Mesodermal cell (in vitro differentiated cells): ENCODE data around the gene TNS3.
A peak's percentile ranks its signal among the peaks of the same experiment; 100 is the strongest.

Source experiments
- H3K27ac ChIP-seq: 2 replicates; pipeline ENCODE4 v1.7.0; 2013; ENCODE audit warnings: mild to moderate bottlenecking, low read depth, low read length, moderate library complexity; ENCODE audit not compliant: severe bottlenecking
- H3K36me3 ChIP-seq: 2 replicates; pipeline ENCODE4 v1.7.1; 2013; ENCODE audit warnings: mild to moderate bottlenecking, low read length, moderate library complexity; ENCODE audit not compliant: control insufficient read depth, insufficient read depth
- H3K4me1 ChIP-seq: one replicate; pipeline ENCODE4 v1.7.1; 2013; ENCODE audit warnings: mild to moderate bottlenecking, low read length; ENCODE audit not compliant: insufficient read depth, control insufficient read depth, poor library complexity, severe bottlenecking
- H3K4me3 ChIP-seq: 2 replicates; pipeline ENCODE4 v1.7.0; 2013; ENCODE audit warnings: low read length, control low read depth, mild to moderate bottlenecking; ENCODE audit not compliant: insufficient read depth, poor library complexity, severe bottlenecking; ENCODE audit errors: extremely low read depth
- H3K9me3 ChIP-seq: 2 replicates; pipeline ENCODE4 v1.7.1; 2013; ENCODE audit warnings: mild to moderate bottlenecking, low read length, moderate library complexity; ENCODE audit not compliant: control insufficient read depth
- WGBS, 2 experiments: methylation state at CpG; one replicate each; pipeline ENCODE4 v1.1.5; 2013; ENCODE audit warnings: missing lambda C conversion rate in 2 of 2; ENCODE audit not compliant: insufficient coverage in 2 of 2; 5-methylcytosine and 5-hydroxymethylcytosine counted together

Gene TNS3

DNA sequence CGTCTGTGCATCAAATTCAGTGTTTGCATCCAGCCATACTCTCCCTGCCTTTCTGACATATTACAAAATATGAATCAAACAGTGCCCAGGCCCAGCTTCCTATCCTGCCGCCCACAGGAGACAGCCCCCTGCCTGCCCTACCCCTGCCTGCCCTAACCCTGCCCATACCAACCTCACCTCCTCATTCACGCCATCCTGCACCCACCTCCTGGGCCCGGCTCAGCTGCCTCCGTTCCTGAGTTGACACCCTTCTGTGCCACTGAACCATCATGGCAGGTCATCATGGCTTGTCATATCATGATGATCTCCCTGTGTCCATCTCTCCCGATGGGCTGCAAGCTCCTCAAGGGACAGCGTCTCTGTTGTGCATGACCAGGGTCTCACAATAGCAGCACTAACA is 72.3 kb downstream of the TNS3 start:
- 85 to 88% methylated on average over 7 of the region's 7 CpGs for WGBS, 2 experiments
- no peak overlapping the region for H3K27ac ChIP-seq
- no peak overlapping the region for H3K4me3 ChIP-seq
- peaks cover 54% of the 10 kb centered on the region for H3K4me1 ChIP-seq
- H3K36me3 ChIP-seq, result peaks cover 29% of the 10 kb centered on the region
- H3K9me3 ChIP-seq, result peaks cover 8% of the 10 kb centered on the region

DNA sequence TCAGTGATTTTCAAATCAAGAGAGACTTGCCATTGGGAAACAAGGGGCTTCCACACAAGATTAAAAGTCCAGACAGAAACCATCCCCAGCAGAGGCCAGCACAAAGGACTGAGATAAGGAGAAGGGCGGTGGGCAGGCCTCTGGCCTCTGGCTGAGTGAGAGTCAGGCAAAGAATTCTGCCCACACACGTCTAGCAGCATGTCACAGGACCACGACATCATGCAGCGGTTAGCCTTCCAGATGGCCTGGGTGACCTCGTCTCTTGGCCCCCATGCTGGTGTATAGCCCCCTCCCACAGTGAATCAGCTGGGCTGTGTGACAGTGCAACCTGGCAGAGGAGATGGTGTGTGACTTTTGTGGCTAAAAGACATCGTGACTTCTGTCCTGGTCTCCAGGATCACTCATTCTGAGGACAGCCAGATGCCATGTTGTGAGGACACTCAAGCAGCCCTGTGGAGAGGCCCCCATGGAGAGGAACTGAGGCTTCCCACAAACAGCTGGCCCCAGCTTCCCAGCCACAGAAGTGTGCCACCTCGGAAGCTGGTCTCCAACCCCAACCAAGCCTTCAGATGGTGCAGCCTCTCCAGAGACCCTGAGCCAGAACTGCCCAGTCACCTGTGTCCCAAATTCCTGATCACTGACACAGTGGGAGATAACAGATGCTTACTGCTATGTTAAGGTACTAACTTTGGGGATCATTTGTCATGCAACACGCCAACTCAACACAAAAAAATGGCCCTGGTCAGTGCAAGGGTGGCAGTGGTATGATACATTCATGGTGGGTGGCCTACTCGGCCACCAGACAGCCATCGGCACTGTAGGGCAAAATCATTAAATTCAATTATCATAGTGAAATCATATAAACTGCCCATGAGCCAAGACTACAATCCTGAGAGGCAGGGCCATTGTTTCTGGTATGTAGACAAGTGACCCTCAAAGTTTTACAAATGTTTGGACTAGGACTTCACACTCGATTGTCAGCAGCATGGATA is 73.2 kb downstream of the TNS3 start:
- peaks cover 8% of the 10 kb centered on the region for H3K9me3 ChIP-seq
- WGBS, 2 experiments, result 74 to 78% methylated on average over 7 to 9 of the region's 11 CpGs
- H3K4me1 ChIP-seq, result peaks cover 45% of the 10 kb centered on the region
- no peak overlapping the region for H3K4me3 ChIP-seq
- H3K36me3 ChIP-seq, result peaks cover 35% of the 10 kb centered on the region
- peak overlapping the region; percentile 69 for H3K27ac ChIP-seq

DNA sequence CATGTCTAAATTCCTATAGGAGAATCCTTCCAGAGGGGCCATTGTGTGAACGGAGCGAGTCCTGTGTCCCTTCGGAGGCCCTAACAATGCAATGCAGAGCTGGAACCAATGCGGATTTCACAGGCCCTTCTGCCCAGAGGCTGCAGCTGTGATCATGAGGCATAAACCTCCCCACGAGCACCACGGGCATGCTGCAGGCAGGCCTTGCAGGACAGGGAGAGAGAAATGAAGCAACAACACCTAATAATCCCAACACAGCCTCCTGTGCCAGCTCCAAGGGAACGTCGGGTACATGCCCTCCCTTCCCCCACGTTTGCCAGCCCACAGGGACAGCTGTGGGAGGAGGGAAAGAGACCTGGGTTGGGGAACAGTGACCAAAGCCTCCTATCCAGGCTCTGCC is 74.4 kb downstream of the TNS3 start:
- 75 to 82% methylated on average over 4 to 5 of the region's 9 CpGs for WGBS, 2 experiments
- no peak overlapping the region for H3K4me3 ChIP-seq
- H3K36me3 ChIP-seq, result peaks cover 35% of the 10 kb centered on the region
- peaks cover 8% of the 10 kb centered on the region for H3K9me3 ChIP-seq
- H3K27ac ChIP-seq, result peak overlapping the region; percentile 69
- peaks cover 45% of the 10 kb centered on the region for H3K4me1 ChIP-seq

DNA sequence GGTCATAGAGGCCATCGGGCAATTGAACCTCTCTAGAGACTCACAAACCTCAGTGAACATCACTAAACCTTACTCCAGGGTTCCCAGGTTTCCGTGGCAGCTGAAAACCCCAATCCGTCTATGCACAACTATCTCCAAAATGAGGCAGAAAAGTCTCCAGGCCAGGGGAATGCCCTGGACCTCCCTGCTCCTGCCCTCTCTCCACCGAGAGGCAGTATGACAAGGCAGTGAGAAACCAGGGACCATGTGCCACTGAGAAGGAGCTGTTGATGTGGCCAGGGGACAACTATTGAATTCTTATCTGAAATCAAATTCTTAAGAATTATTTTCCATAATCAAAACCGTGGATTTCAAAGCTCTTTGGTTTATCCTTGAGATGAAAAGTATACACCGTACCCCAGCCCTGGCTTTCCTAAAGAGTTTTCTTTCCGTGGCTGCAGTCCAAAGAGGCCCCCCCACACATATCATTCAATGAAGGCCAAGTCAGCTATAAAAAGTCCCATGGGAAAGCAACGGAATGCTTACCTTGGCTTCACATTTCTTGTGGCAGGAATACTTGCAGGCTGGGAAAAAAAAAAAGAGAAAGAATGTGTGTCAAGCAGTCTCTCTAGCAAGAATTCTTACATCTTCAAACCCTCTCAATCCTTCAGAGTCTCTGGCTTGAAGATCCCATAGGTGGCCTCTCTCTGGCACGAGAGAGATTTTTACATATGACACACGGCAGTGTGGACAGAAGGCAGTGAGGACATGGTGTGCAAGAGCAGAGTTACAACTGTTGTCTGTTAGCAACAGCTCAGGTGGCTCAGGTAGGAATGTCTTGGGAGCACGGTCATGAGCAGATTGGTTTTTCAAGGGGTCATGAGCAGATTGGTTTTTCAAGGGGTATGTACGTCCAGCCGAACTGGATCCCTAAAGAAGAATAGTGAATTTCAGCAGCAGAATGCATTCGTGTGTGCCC is 75.2 kb downstream of the TNS3 start:
- Histone ChIP-seq H3K4me3 (no peak overlapping the region), H3K9me3 (peaks cover 8% of the 10 kb centered on the region), H3K4me1 (peaks cover 45% of the 10 kb centered on the region), H3K36me3 (peaks cover 32% of the 10 kb centered on the region), H3K27ac (peak overlapping the region; percentile 69)
- 94 to 96% methylated on average over 9 to 12 of the region's 14 CpGs for WGBS, 2 experiments

DNA sequence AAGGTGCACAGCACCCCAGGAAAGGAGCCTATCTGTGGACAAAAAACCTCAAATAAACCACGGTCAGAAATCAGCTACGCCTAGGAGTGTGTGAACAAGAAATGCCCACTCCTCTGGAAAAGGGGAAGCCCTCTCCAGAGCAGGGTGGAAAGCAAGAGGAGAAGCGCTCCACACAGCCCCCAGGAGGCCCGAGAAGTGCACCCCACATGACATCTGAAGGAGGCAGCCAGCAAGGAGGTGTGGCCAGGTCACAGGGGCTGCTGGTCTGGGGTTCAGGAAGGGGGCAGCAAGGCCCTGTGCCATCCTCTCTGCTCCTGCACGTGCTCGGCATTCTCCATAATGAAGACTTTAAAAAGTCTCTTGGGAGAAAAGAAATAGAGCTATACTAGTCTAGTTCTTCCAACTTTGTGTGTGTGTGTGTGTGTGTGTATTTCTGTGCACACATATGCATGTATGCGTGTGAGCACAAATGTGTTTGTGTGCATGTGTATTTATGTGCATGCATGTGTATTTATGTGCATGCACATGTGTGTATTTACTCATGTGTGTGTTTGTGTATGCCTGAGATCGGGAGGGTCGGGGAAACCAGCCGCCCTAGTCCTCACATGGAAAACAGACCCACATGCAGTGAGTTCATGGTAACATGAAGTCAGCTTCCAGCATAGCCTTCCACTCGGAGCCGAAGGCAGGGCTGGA is 76.5 kb downstream of the TNS3 start:
- Histone ChIP-seq H3K27ac (no peak overlapping the region), H3K9me3 (peaks cover 8% of the 10 kb centered on the region), H3K4me3 (no peak overlapping the region), H3K4me1 (peaks cover 55% of the 10 kb centered on the region), H3K36me3 (peaks cover 28% of the 10 kb centered on the region)
- 91 to 95% methylated on average over 9 to 11 of the region's 12 CpGs for WGBS, 2 experiments

DNA sequence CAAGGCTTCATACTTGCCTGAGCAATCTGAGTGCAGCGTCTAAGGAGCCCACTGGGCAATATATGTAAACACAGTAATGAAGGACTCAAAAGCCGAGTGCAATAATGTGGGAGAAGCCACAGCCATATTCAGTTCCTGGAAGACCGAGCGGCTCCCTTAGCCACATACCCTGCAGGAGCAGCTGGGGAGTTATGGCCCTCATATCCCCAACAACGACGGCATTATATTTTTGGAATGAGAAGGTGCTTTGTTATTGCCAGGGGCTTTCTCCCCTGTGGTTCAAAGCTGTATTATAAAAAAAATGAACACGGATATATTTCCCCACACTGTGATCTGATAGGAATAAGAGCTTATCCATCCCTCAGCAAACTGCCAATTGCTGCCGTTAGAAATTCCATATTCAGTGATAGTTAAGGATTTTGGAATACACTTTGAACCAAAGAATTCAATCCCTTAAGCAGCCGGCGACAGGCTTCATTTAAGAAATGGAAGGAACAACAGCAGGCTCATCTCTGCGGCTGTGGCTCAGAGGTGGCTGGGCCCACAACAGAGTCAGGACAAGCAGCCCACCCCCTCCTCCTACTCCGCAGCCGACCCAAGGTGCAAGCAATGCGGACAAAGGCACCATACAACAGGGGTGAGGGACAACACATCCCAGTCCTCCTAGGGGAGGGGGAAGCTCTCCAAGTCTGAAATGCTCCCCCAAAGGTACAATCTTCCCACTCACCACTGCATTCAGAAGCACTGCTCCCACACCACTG is 77.2 kb downstream of the TNS3 start:
- Histone ChIP-seq H3K4me3 (no peak overlapping the region), H3K36me3 (peaks cover 31% of the 10 kb centered on the region), H3K9me3 (peaks cover 8% of the 10 kb centered on the region), H3K27ac (no peak overlapping the region), H3K4me1 (peaks cover 50% of the 10 kb centered on the region)
- 85 to 96% methylated on average over 6 to 7 of the region's 14 CpGs for WGBS, 2 experiments

DNA sequence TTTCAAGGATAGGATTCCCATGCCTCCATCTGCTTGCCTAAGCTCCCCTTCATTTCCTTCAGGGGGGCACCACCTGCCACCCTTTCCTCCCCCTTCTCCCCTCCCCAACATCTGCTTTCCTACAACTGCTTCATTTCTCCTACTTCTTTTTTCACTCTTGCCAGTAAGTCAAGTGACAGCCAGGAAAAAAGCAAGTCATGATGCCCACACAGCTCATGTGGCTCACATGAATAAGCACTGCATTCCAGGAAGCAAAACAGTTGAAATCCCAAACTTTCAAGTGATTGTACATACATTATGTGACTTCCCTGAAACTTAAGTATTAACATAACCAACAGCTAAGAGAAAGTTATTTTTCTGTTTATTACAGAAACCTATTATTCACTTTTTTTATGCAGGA is 78.6 kb downstream of the TNS3 start:
- H3K27ac ChIP-seq, result no peak overlapping the region
- H3K4me1 ChIP-seq, result peaks cover 49% of the 10 kb centered on the region
- peaks cover 21% of the 10 kb centered on the region for H3K36me3 ChIP-seq
- no peaks in the 10 kb centered on the region for H3K9me3 ChIP-seq
- no peak overlapping the region for H3K4me3 ChIP-seq

DNA sequence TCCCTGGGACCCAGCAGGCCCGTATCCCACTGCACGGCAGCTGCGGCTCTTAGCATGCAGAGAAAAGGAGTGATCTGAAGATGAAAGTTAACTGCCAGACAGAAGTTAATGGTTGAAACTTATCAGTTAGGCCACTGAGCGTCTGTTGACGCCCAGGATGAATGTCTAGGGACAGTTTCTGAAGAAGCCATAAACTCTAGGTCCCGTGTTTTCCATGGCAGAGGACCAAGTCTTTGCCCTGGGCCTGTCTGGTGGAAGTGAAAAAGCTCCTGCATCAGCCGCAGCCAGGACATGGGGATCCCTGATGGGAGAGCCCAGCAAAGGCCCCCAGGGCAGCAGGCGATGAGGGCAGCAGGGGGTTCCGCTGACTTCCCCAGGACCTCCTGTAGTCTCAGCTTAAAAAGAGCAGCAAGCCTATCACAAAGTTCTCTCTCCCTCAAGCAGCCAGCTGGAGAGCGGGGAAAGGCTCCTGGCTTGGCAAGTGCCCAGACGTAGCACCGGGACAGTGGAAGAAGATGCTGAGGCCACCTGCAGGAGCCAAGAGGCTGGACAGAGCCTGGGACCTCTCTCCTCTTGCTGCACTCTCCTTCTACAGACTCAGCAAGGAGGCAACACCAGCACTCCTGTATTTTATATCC is 79.6 kb downstream of the TNS3 start:
- Histone ChIP-seq H3K4me1 (peaks cover 52% of the 10 kb centered on the region), H3K36me3 (peaks cover 21% of the 10 kb centered on the region), H3K27ac (peak overlapping the region; percentile 94), H3K4me3 (no peak overlapping the region), H3K9me3 (no peaks in the 10 kb centered on the region)
- WGBS, 2 experiments, result 92 to 96% methylated on average over 12 of the region's 12 CpGs

DNA sequence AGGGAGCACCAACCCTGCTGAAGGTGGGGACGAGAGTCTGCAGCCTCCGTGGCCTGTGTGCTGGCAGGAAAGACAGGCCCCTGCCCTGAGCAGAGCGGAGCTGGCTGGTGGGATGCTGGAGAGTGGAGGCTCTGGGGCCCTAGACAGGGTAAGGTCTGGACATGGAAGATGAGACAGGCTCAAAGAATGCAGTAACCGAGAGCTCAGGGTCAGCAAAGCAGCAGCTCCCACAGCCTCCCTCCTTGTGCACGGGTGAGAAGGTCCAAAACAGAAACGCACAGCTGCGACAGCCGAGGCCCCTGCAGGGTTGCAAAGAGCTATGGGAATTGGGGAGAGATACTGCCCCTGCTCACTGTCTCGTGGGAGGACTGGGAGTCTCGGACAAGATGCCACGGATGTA is 80.5 kb downstream of the TNS3 start:
- WGBS, 2 experiments, result 80 to 83% methylated on average over 10 to 11 of the region's 11 CpGs
- Histone ChIP-seq H3K27ac (peak overlapping the region; percentile 94), H3K4me3 (no peak overlapping the region), H3K36me3 (peaks cover 21% of the 10 kb centered on the region), H3K9me3 (no peaks in the 10 kb centered on the region), H3K4me1 (peaks cover 51% of the 10 kb centered on the region)
